ENCODE measurements around the gene MRPL42.
"Not testable (repeated sequence)": the region's sequence is repeated elsewhere in the genome, so short reads cannot be mapped to it uniquely, and the experiment has no call there.

The MRPL42 gene

GRCh38 chr12:93443576-93443975, 23.7 kb upstream of the MRPL42 start:
- no peak for DNase-seq (ENCODE audit: extremely low read depth in 1 of 2, low read depth in 1 of 2)

- no peak for DNase-seq (ENCODE audit: extremely low read depth in 1 of 2, low read depth in 1 of 2)
These were observed 19.6 kb upstream of the MRPL42 start for GRCh38 chr12:93447555-93448290.

- DNase-seq (ENCODE audit: extremely low read depth in 1 of 2, low read depth in 1 of 2) = no peak
These were observed 18.5 kb upstream of the MRPL42 start for GRCh38 chr12:93448796-93449195.

GRCh38 chr12:93449277-93449676, 18.0 kb upstream of the MRPL42 start:
- no peak for DNase-seq (ENCODE audit: extremely low read depth in 1 of 2, low read depth in 1 of 2)

GRCh38 chr12:93451423-93452158, 15.7 kb upstream of the MRPL42 start:
- DNase-seq (ENCODE audit: extremely low read depth in 1 of 2, low read depth in 1 of 2) = no peak

GRCh38 chr12:93453633-93454032, 13.7 kb upstream of the MRPL42 start:
- DNase-seq (ENCODE audit: extremely low read depth in 1 of 2, low read depth in 1 of 2) = no peak

- DNase-seq (ENCODE audit: extremely low read depth in 1 of 2, low read depth in 1 of 2) = no peak
These were observed 11.2 kb upstream of the MRPL42 start for GRCh38 chr12:93456077-93456476.

GRCh38 chr12:93459097-93459496, 8.2 kb upstream of the MRPL42 start:
- no peak for DNase-seq (ENCODE audit: extremely low read depth in 1 of 2, low read depth in 1 of 2)

- no peak for DNase-seq (ENCODE audit: extremely low read depth in 1 of 2, low read depth in 1 of 2)
These were observed 7.3 kb upstream of the MRPL42 start for GRCh38 chr12:93460003-93460402.

GRCh38 chr12:93460902-93461301, 6.4 kb upstream of the MRPL42 start:
- no peak for DNase-seq (ENCODE audit: extremely low read depth in 1 of 2, low read depth in 1 of 2)

GRCh38 chr12:93461503-93461902, 5.8 kb upstream of the MRPL42 start:
- no peak for DNase-seq (ENCODE audit: extremely low read depth in 1 of 2, low read depth in 1 of 2)

GRCh38 chr12:93465841-93466240, 1.5 kb upstream of the MRPL42 start:
- no peak for DNase-seq (ENCODE audit: extremely low read depth in 1 of 2, low read depth in 1 of 2)

- DNase-seq (ENCODE audit: extremely low read depth in 1 of 2, low read depth in 1 of 2) = no peak
These were observed 526 bp upstream of the MRPL42 start for GRCh38 chr12:93466625-93467350.

GRCh38 chr12:93468008-93468371, 676 bp downstream of the MRPL42 start:
- DNase-seq (ENCODE audit: extremely low read depth in 1 of 2, low read depth in 1 of 2) = no peak

GRCh38 chr12:93469386-93469785, 2.1 kb downstream of the MRPL42 start:
- no peak for DNase-seq (ENCODE audit: extremely low read depth in 1 of 2, low read depth in 1 of 2)

GRCh38 chr12:93476555-93476954, 9.2 kb downstream of the MRPL42 start:
- no peak for DNase-seq (ENCODE audit: extremely low read depth in 1 of 2, low read depth in 1 of 2)

- no peak for DNase-seq (ENCODE audit: extremely low read depth in 1 of 2, low read depth in 1 of 2)
These were observed 15.4 kb downstream of the MRPL42 start for GRCh38 chr12:93482721-93483120.

- no peak for DNase-seq (ENCODE audit: extremely low read depth in 1 of 2, low read depth in 1 of 2)
These were observed 16.0 kb downstream of the MRPL42 start for GRCh38 chr12:93483151-93483807.

- DNase-seq (ENCODE audit: extremely low read depth in 1 of 2, low read depth in 1 of 2) = no peak
These were observed 17.1 kb downstream of the MRPL42 start for GRCh38 chr12:93484315-93484981.

GRCh38 chr12:93492808-93493207, 25.5 kb downstream of the MRPL42 start:
- DNase-seq (ENCODE audit: extremely low read depth in 1 of 2, low read depth in 1 of 2) = not testable (repeated sequence)

GRCh38 chr12:93494096-93494495, 26.8 kb downstream of the MRPL42 start:
- no peak for DNase-seq (ENCODE audit: extremely low read depth in 1 of 2, low read depth in 1 of 2)

Data from stimulated activated CD8-positive, alpha-beta memory T cell treated with anti-CD3 and anti-CD28 coated beads, Interleukin-7, amount 100 ng/mL, for 48 hours (primary cell).